Measurements from ENCODE around the gene CCL3.
"Not testable (repeated sequence)": the region's sequence is repeated elsewhere in the genome, so short reads cannot be mapped to it uniquely, and the experiment has no call there.

Gene CCL3

GRCh38 chr17:36089888-36090836 lies at the start of gene CCL3:
TSS of gene CCL3 (minus strand) at chr17:36090143. CDS start at chr17:36090058, 85 bp downstream.
- DNase-seq, result peak in 1 of 2 experiments; percentile 26

DNA sequence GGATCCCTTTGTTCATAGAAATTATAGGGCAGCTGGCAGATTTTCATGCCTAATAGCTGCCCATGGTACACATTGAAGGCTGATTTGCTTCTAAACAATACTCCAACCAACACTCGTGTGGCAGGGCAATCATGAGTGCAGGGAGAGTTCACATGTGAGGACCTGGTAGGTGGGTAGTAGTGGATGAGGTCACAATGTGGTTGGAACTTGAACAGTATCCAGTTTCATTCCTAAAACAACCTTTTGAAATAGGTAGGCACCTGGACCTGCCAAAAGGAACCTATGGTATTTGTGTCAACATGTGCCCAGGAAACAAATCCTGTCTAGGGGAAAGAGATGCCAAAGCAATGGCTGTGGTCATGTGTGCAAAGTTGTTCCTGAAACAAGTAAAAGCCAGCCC lies 46.5 kb upstream of the CCL3 start:
- no peak for DNase-seq

DNA sequence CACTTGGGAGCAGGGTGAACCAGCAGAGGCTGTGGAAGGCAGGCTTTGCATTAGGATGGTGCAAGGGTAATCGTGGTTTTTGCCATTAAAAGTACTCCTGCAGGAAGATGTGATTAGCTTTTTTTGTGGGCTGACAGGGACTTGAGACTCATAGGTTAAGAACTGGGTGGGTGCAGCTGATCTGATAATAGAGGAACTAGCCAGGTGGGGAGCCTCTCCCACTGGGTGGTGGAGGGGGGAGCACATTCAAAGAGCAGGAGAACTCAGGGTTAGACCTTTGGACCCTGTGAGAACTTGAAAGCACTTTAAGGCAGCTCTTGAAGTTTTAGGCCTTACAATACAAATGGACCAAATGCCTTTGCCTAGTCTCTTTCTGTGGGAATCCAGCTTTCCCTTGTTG lies 46.1 kb upstream of the CCL3 start:
- no peak for DNase-seq

DNA sequence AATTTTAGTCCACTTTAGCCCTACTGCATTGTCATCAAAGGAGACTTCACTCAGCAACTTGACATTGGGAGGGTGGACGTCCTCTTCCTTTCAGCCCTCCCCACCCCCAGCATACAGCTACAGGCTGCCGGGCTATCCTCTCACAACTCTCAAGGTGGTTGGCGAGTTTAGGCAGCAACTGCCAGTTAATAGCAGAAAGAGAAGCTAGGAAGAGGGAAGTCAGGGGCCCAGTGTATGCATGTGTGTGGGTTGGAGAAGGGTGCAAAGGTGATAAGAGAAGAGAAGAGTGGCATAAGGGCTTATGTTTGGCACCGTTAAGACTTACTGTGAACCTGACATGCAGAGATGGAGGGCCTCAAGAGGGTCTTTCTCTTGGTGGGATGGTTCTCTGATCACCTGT lies 45.5 kb upstream of the CCL3 start:
- no peak for DNase-seq

- no peak for DNase-seq
These were observed 43.8 kb upstream of the CCL3 start for GRCh38 chr17:36133602-36134236.

- no peak for DNase-seq
These were observed 42.5 kb upstream of the CCL3 start for GRCh38 chr17:36132421-36132831.

DNA sequence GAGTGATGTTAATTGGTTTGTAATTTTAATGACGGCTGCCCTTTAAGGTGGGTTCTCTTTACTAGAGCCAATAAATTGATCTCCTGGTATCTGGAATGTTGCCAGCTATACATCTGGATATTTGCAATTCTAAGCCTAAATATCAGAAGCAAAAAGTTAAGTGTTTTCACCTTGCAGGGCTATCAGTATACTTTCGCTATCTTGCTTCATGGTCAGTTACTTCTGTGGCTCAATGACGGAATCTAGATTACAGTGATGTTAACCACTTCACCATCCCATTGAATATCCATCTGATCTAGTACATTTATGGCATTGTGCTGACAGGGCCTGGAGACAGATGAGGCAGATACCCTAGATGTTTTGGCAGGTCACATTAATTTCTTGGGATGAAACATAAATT lies 42.0 kb upstream of the CCL3 start:
- DNase-seq, result no peak

- DNase-seq, result peak; percentile 98 to 99
These were observed 41.5 kb upstream of the CCL3 start for GRCh38 chr17:36131421-36131820.

DNA sequence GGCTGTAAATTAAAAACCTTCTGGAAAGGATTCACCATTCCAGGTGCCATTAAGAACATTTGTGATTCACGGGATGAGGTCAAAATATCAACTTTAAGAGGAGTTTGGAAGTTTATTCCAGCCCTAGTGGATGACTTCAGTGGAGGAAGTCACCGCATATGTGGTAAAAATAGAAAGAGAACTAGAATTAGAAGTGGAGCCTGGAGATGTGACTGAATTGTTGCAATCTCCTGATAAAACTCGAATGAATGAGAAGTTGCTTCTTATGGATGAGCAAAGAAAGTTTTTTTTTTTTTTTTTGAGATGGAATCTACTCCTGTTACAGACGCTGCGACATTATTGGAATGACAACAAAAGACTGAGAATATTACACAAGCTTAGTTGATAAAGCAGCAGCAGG lies 40.4 kb upstream of the CCL3 start:
- DNase-seq, result peak in 1 of 2 experiments; percentile 36

DNA sequence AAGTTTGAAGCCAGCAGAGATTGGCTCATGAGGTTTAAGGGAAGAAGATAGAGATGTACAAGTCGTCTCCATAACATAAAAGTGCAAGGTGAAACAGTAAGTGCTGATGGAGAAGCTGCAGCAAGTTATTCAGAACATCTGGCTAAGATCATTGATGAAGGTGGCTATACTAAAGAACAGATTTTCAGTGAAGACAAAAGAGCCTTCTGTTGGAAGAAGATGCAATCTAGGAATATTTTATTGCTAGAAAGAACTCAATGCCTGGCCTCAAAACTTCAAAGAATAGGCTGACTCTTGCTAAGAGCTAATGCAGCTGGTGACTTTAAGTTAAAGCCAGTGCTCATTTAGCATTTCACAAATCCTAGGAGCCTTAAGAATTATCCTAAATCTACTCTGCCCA lies 39.7 kb upstream of the CCL3 start:
- DNase-seq, result no peak

GRCh38 chr17:36128411-36128978 lies 38.6 kb upstream of the CCL3 start:
- no peak for DNase-seq

- peak in 1 of 2 experiments; percentile 21 for DNase-seq
These were observed 38.0 kb upstream of the CCL3 start for GRCh38 chr17:36127911-36128310.

GRCh38 chr17:36127199-36127893 lies 37.4 kb upstream of the CCL3 start:
- no peak for DNase-seq

GRCh38 chr17:36124879-36125824 lies 35.2 kb upstream of the CCL3 start:
- DNase-seq, result no peak

- DNase-seq, result no peak
These were observed 33.5 kb upstream of the CCL3 start for GRCh38 chr17:36123431-36123830.

GRCh38 chr17:36121099-36121498 lies 31.2 kb upstream of the CCL3 start:
- DNase-seq, result not testable (repeated sequence)

- no peak for DNase-seq
These were observed 30.3 kb upstream of the CCL3 start for GRCh38 chr17:36120221-36120620.

DNA sequence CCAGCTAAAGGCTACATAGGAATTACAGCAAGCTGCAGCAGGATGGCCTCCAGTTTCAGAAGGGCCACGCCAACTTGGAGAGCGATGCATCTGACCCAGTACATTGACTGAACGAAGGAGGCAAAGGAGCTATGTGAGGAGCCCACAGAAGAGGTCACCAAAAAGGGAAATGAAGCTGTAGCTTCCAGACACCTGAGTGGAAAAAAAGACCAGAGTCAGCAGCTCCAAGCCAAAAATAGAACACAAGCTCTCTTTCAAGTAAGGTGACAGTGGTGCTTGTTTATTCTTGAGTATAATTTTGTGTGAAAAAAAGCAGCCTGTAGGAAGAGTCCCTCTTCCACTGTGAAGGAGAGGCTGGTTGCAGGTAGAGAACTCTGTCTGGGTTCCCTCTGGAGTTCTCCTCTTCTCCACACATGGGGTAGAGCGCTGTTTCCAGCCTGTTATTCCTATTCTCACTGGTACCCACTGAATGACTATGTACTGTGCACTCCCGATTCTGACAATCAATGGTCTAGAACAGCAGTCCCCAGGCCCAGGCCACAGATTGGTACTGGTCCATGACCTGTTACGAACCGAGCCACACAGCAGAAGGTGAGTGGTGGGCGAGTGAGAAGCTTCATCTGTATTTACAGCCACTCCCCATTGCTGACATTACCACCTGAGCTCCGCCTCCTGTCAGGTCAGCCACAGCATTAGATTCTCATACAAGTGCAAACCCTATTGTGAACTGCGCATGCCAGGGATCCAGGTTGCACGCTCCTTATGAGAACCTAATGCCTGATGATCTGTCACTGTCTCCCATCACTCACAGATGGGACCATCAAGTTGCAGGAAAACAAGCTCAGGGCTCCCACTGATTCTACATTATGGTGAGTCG lies 28.8 kb upstream of the CCL3 start:
- DNase-seq, result no peak

GRCh38 chr17:36117505-36118382 lies 27.8 kb upstream of the CCL3 start:
- no peak for DNase-seq

DNA sequence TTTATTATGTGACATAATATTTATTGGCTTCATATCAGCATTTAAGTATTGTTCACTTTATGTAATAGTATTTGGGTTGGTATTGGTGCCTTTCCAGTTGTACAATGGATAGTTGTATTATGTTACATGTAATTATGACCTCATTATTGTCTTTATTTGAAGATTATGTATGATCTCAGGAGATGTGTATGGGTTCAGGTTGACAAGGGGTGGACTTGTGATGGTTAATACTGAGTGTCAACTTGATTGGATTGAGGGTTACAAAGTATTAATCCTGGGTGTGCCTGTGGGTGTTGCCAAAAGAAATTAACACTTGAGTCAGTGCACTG lies 25.7 kb upstream of the CCL3 start:
- not testable (repeated sequence) for DNase-seq
